HG03575 (cell line): ENCODE data around the gene FAM78B.

Experiments used
- ATAC-seq: cut with Tn5 transposase; IDR thresholded peaks from one replicate; pipeline ENCODE4 v1.9.1; 2021; ENCODE audit not compliant: unreplicated experiment, insufficient number of reproducible peaks, low FRiP score; ENCODE audit errors: extremely low read depth

Gene FAM78B

GRCh38 chr1:166166329-166166697 is 488 bp downstream of the FAM78B start:
- no peak for ATAC-seq

GRCh38 chr1:166165661-166166328 is 1.0 kb downstream of the FAM78B start:
- no peak for ATAC-seq

GRCh38 chr1:166164995-166165660 is 1.7 kb downstream of the FAM78B start:
- ATAC-seq, result no peak

- ATAC-seq, result no peak
Measured at GRCh38 chr1:166164646-166164994, 2.2 kb downstream of the FAM78B start.

GRCh38 chr1:166159656-166160055 is 7.1 kb downstream of the FAM78B start:
- ATAC-seq, result no peak

GRCh38 chr1:166156674-166157073 is 10.1 kb downstream of the FAM78B start:
- ATAC-seq, result no peak

- ATAC-seq, result no peak
Measured at GRCh38 chr1:166155108-166155507, 11.7 kb downstream of the FAM78B start.

GRCh38 chr1:166153525-166154314 is 13.1 kb downstream of the FAM78B start:
- no peak for ATAC-seq

GRCh38 chr1:166152978-166153377 is 13.8 kb downstream of the FAM78B start:
- ATAC-seq, result no peak

GRCh38 chr1:166151804-166152203 is 15.0 kb downstream of the FAM78B start:
- no peak for ATAC-seq

- no peak for ATAC-seq
Measured at GRCh38 chr1:166145499-166145898, 21.3 kb downstream of the FAM78B start.

- ATAC-seq, result no peak
Measured at GRCh38 chr1:166141969-166142368, 24.8 kb downstream of the FAM78B start.

GRCh38 chr1:166140251-166140650 is 26.6 kb downstream of the FAM78B start:
- no peak for ATAC-seq

- ATAC-seq, result no peak
Measured at GRCh38 chr1:166139735-166140134, 27.1 kb downstream of the FAM78B start.

GRCh38 chr1:166136699-166137401 is 30.0 kb downstream of the FAM78B start:
- no peak for ATAC-seq

GRCh38 chr1:166136222-166136621 is 30.6 kb downstream of the FAM78B start:
- no peak for ATAC-seq

GRCh38 chr1:166133857-166134256 is 32.9 kb downstream of the FAM78B start:
- no peak for ATAC-seq

- no peak for ATAC-seq
Measured at GRCh38 chr1:166133276-166133841, 33.4 kb downstream of the FAM78B start.

GRCh38 chr1:166132496-166132895 is 34.3 kb downstream of the FAM78B start:
- ATAC-seq, result no peak
